Activated T-cell treated with anti-CD3 and anti-CD28 coated beads for 1 hour (primary cell): ENCODE results near the gene NUDT2.
"Not testable (repeated sequence)": the region's sequence is repeated elsewhere in the genome, so short reads cannot be mapped to it uniquely, and the experiment has no call there.

Experiments used
- DNase-seq: peaks from one replicate; pipeline ENCODE4 v3.0.0-alpha.2; 2020; ENCODE audit warnings: low read depth

NUDT2 gene

GRCh38 chr9:34335376-34335775 lies 6.0 kb downstream of the NUDT2 start:
- no peak for DNase-seq

DNA sequence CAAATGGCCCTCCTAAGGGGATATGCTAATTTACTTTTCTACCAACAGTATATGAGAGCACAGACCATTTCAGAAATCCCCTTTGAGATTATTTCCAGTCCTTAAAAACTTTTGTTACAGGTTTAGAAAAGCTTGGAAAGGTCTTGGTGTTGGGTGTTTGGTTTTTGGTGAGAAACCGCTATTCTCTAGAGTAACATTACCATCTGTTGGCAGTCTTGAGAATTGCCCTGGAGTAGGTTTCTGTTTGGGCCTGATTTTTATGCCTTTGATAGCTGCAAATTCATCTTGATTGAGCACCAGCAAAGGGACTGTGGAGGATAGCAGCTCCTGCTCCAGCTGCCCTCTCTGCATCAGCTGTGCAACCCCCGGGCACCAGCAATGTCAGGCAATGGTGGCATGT lies 8.0 kb downstream of the NUDT2 start:
- DNase-seq, result no peak

- not testable (repeated sequence) for DNase-seq
These were observed 8.7 kb downstream of the NUDT2 start for GRCh38 chr9:34338079-34338478.

- no peak for DNase-seq
These were observed 9.5 kb downstream of the NUDT2 start for GRCh38 chr9:34338665-34339385.

GRCh38 chr9:34341659-34342295 lies 12.4 kb downstream of the NUDT2 start:
- no peak for DNase-seq

GRCh38 chr9:34343090-34343489 lies 13.7 kb downstream of the NUDT2 start:
- DNase-seq, result no peak

- no peak for DNase-seq
These were observed 14.2 kb downstream of the NUDT2 start for GRCh38 chr9:34343605-34344004.

DNA sequence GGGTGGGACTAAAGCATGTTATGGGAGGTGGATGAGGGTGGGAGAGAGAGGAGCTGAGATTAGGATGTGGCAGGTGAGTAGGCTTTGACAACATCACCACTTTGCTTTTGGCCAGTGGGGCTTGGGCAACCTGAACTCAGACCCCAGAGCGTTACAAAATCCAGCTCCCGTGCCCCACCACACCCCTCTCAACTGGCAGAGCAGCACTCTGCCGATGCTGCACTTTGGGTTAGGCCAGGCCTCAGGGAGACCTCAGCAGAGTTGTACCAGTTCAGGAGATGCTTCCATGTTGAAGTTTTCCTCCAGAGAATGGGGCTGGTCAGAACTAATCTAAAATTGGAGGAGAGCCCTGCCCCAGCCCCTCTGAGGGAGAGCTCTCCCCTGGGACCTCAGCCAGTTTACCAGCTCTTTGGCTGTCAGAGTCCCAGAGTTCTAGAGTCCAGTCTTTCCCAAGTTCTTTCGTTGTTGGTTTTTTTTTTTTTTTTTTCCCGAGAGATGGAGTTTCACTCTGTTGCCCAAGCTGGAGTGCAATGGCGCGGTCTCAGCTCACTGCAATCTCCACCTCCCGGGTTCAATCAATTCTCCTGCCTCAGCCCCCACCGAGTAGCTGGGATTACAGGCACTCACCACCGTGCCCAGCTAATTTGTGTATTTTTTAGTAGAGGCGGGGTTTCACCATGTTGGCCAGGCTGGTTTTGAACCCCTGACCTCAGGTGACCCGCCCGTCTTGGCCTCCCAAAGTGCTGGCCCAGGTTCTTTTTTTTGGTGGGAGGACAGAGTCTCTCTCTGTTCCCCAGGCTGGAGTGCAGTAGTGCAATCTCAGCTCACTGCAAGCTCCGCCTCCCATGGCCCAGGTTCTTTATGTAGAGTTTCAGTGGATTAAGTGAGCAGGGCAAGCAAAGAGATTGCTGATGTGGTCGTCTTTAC lies 17.8 kb downstream of the NUDT2 start:
- no peak for DNase-seq

DNA sequence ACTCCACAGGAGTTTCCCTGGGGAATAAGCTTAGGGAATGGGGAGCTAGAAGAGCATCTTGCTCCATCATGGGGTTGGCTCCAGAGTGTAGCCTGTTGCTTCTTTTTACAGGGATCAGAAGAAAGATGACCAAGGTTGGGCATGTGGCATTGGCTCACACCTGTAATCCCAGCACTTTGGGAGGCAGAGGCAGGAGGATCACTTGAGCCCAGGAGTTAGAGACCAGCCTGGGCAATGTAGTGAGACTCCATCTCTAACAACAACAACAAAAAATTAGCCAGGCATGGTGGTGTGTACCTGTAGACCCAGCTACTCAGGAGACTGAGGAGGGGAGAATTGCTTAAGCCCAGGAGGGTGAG lies 18.4 kb downstream of the NUDT2 start:
- no peak for DNase-seq

DNA sequence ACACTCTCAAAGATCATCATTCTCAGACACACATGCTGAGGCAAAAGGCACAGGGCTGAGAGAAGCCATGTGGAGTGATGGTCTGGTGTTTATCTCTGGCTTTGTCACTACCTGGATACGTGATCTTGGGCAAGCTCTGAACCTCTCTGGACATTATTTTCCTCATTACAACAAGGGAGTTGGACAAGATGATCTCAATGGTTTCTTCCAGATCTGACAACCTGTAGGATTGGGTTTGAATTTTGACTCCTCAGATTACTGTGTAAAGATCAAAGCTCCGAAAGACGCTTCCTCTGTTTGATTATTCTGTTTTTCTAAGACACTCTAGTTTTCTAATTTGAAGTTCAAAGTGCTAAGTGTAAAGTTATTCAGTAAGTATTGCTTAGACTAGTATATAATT lies 20.0 kb downstream of the NUDT2 start:
- no peak for DNase-seq

DNA sequence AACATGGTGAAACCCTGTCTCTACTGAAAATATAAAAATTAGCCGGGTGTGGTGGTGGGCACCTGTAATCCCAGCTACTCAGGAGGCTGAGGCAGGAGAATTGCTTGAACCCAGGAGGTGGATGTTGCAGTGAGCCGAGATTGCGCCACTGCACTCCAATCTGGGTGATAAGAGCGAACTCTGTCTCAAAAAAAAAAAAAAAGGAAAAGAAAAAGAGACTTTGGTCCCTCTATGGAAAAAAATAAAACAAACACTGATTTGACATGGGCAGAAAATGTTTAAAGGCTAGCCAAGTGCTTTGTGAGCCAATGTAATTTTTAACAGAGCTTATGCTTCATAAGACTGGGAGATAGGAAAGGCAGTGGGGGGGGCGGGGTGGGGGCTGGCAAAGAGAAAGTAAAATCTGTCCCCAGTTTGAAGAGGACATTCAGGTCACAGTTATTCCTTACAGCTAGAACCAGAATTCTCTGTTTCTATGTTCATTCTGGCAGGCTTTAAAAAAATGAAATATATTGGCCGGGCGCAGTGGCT lies 22.8 kb downstream of the NUDT2 start:
- not testable (repeated sequence) for DNase-seq

DNA sequence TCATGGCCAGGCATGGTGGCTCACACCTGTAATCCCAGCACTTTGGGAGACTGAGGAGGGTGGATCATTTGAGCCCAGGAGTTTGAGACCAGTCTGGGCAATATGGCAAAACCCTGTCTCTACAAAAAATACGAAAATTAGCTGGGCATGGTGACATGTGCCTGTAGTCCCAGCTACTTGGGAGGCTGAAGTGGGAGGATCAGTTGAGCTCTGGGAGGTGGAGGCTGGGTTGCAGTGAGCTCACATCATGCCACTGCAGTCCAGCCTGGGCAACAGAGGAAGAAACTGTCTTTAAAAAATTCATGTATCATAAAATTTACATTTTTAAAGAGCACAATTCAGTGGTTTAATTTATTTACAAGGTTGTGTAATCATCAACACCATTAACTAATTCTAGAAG lies 23.6 kb downstream of the NUDT2 start:
- not testable (repeated sequence) for DNase-seq

DNA sequence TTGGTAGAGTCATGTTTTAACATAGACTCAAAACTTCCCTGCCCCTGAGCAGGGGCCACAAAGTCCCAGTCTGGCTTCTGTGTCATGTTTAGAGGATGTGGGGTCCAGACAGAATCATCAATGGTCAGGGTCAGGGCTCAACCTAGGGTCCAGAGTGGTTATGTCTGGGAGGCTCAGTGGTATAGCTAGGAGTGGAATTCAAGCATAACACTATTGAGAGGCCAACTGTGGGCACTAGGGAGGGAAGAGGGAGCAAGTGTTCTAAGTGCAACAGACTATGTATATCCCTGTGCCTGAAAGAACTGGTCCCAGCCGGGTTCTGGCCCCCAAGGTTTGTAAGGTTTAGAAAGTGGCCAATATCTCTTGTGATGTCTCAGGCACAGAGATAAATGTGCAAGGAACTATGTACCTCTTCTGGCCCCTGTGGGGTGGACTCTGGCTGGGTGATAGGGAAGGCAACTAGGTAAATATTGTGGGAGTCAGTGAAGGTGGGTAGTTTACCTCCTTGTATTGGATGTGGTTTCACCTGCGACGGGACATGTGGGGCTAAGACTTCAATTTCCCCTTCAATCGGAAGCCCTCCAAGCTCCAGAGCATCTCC lies 33.3 kb downstream of the NUDT2 start:
- DNase-seq, result no peak

GRCh38 chr9:34363619-34364351 lies 34.4 kb downstream of the NUDT2 start:
- no peak for DNase-seq

DNA sequence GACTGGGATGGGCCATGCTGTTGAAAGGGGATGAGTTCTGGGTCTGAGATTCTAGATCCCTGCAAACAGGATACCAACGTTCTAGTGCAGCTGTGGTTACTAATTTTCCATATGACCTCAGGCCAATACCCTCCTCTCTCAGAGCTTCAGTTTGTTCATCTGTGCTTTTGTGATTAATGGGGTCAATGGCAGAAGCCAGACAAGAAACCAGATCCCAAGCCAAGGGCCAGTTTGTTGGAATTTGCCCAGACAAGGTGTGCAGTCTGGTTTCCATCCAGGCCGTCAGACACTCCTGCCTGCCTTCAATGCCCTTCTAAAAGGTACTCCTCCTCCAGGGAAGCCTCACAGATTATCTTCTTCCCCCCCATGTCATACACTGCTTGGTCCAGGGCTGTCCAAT lies 35.9 kb downstream of the NUDT2 start:
- DNase-seq, result no peak

- DNase-seq, result no peak
These were observed 37.0 kb downstream of the NUDT2 start for GRCh38 chr9:34366365-34366764.

DNA sequence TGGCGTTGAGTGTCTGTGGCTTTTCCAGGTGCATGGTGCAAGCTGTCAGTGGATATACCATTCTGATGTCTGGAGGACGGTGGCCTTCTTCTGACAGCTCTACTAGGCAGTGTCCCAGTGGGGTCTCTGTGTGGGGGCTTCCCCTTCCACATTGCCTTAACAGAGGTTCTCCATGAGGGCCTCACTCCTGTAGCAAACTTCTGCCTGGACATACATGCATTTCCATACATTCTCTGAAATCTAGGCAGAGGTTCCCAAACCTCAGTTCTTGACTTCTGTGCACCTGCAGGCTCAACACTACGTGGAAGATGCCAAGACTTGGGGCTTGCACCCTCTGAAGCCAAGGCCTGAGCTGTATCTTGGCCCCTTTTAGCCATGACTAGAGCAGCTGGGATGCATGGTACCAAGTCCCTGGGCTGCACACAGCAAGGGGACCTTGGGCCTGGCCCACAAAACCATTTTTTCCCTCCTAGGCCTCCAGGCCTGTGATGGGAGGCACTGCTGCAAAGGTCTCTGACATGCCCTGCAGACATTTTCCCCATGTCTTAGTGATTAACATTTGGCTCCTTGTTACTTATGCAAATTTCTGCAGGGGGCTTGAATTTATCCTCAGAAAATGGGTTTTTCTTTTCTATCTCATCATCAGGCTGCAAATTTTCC lies 38.5 kb downstream of the NUDT2 start:
- not testable (repeated sequence) for DNase-seq

- not testable (repeated sequence) for DNase-seq
These were observed 39.4 kb downstream of the NUDT2 start for GRCh38 chr9:34368796-34369195.

DNA sequence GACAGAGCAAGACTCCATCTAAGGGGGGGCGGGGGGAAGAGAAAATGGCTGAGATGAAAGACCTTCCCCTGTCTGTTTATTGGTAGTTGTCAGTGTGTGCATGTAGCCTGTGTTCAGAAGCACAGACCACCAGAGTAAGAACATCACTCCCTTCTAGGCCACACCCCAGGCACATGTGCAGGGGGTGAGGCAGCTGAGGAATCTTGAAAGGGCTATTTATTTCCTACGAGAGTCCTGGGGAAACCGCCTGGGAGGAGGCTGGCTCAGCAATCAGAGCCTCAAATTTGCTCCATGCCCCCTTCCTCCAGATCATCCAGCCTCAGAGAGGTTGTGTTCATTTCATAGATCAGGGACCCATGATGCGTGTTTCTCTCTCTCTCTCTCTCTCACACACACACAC lies 40.3 kb downstream of the NUDT2 start:
- no peak for DNase-seq

DNA sequence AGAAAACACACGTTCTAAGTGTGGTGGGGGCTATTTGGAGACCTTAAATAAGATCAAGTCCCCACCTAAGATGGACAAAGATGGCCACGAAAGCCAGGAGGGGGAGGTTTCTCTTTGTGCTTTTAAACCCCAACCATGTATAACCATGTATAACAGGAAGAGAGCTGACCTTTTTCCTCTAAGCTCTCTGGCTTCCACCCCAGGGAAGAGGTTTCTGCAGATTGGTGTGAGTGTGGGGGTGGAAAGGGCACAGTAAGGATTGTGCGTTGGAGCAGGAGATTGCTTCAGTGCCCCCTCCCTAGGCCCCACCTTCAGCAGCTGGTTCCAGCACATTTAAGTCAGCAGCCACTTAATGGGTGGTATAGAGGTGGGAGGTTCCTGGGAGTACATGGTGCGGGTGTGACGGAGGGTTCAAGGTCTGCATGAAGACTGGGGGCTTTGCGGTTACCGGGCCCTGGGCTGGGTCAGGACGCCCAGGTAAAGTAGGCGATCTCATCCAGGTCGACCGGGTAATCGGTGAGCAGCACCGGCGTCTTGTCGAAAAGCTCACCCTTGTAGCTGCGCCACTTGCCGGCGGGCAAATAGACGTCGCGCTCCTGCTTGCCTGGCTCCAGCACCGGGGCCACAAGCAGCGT lies 41.1 kb downstream of the NUDT2 start:
- no peak for DNase-seq
